HG03354 (cell line): Measurements from ENCODE around the gene NOC4L.

Experiments
- ATAC-seq: cut with Tn5 transposase; IDR thresholded peaks from one replicate; pipeline ENCODE4 v1.9.1; 2021; ENCODE audit warnings: mild to moderate bottlenecking; ENCODE audit not compliant: unreplicated experiment, poor library complexity, severe bottlenecking

NOC4L gene

GRCh38 chr12:132176385-132176919 lies 32.2 kb downstream of the NOC4L start:
- ATAC-seq, result no peak

GRCh38 chr12:132176920-132177551 lies 32.8 kb downstream of the NOC4L start:
- no peak for ATAC-seq

- no peak for ATAC-seq
These were observed 34.1 kb downstream of the NOC4L start for GRCh38 chr12:132178316-132178715.

GRCh38 chr12:132178801-132179401 lies 34.6 kb downstream of the NOC4L start:
- no peak for ATAC-seq

- ATAC-seq, result no peak
These were observed 35.4 kb downstream of the NOC4L start for GRCh38 chr12:132179431-132180362.

GRCh38 chr12:132180648-132181546 lies 36.6 kb downstream of the NOC4L start:
- ATAC-seq, result no peak

- no peak for ATAC-seq
These were observed 37.4 kb downstream of the NOC4L start for GRCh38 chr12:132181570-132182200.

- ATAC-seq, result no peak
These were observed 38.0 kb downstream of the NOC4L start for GRCh38 chr12:132182206-132182710.

GRCh38 chr12:132182711-132183365 lies 38.6 kb downstream of the NOC4L start:
- ATAC-seq, result no peak

- no peak for ATAC-seq
These were observed 41.4 kb downstream of the NOC4L start for GRCh38 chr12:132185705-132186104.

- no peak for ATAC-seq
These were observed 42.1 kb downstream of the NOC4L start for GRCh38 chr12:132186208-132186856.

GRCh38 chr12:132186857-132187620 lies 42.8 kb downstream of the NOC4L start:
- no peak for ATAC-seq

- no peak for ATAC-seq
These were observed 43.6 kb downstream of the NOC4L start for GRCh38 chr12:132187646-132188450.

- no peak for ATAC-seq
These were observed 44.2 kb downstream of the NOC4L start for GRCh38 chr12:132188451-132188901.

GRCh38 chr12:132188916-132189325 lies 44.7 kb downstream of the NOC4L start:
- no peak for ATAC-seq

- ATAC-seq, result peak; percentile 93
These were observed 45.2 kb downstream of the NOC4L start for GRCh38 chr12:132189378-132190011.
